Heart left ventricle (tissue), 16 donors: ENCODE data around the gene CELSR3. TPM values are rescaled to one million over a fixed set of nuclear protein-coding genes. Genes with fewer than 3 reads are reported as not detected.

ENCODE experiments used
- ATAC-seq, 4 donors: fragments of 200-7000 bp; cut with Tn5 transposase; one replicate each; pipeline ENCODE4 v1.9.1; 2020 to 2022; ENCODE audit warnings: moderate library complexity in 4 of 4, mild to moderate bottlenecking in 3 of 4, moderate number of reproducible peaks in 1 of 4
- DNase-seq, 5 donors: peaks; one replicate each; pipeline ENCODE4 v3.0.0-alpha.2; 2020
- H3K27ac ChIP-seq, 12 donors: fragments of 200-600 bp; sonication (generic) in 4 of 12; one replicate each; pipeline versions ENCODE4 v1.5.0 to v1.8.0; 2016 to 2022; ENCODE audit warnings: mild to moderate bottlenecking in 2 of 12
- H3K27me3 ChIP-seq, 9 donors: fragments of 200-600 bp; sonication (generic) in 2 of 9; one replicate each; pipeline versions ENCODE4 v1.5.1 to v1.8.0; 2016 to 2022; ENCODE audit warnings: mild to moderate bottlenecking in 3 of 9
- H3K36me3 ChIP-seq, 9 donors: fragments of 200-600 bp; sonication (generic) in 2 of 9; one replicate each; pipeline versions ENCODE4 v1.5.0 to v1.8.0; 2018 to 2022; ENCODE audit warnings: mild to moderate bottlenecking in 2 of 9
- H3K4me1 ChIP-seq, 12 donors: fragments of 200-600 bp; sonication (generic) in 4 of 12; one replicate each; pipeline versions ENCODE4 v1.5.0 to v1.8.0; 2016 to 2022; ENCODE audit warnings: mild to moderate bottlenecking in 3 of 12
- H3K4me3 ChIP-seq, 12 donors: fragments of 200-600 bp; sonication (generic) in 4 of 12; one replicate each; pipeline versions ENCODE4 v1.5.0 to v1.8.0; 2017 to 2022; ENCODE audit warnings: mild to moderate bottlenecking in 9 of 12, moderate library complexity in 4 of 12
- H3K9me3 ChIP-seq, 12 donors: fragments of 200-600 bp; sonication (generic) in 4 of 12; one replicate each; pipeline versions ENCODE4 v1.5.0 to v1.8.0; 2016 to 2022; ENCODE audit warnings: mild to moderate bottlenecking in 1 of 12
- POLR2A ChIP-seq, 2 donors: fragments of 450-650 bp; IDR thresholded peaks; one replicate each; pipeline ENCODE4 v1.6.1; 2017; ENCODE audit warnings: antibody characterized with exemption in 2 of 2, mild to moderate bottlenecking in 2 of 2, moderate library complexity in 2 of 2
- WGBS, 4 donors: extraction: QIAGEN DNeasy Blood & Tissue Kit in 2 of 4; methylation state at CpG; one replicate each; pipeline versions ENCODE4 v1.1.5 to v1.1.7; 2013 to 2018; 5-methylcytosine and 5-hydroxymethylcytosine counted together
- intact Hi-C, 10 donors: fragments of 100-400 bp; cut with DNase I; formaldehyde crosslinking; loops; one replicate each; pipeline versions ENCODE4 v1.11.1 to v1.14.2; 2022
- polyA plus RNA-seq, 2 donors: library from polyadenylated mRNA; stranded (reverse); fragments of 200-250 nt; gene quantifications; one replicate each; pipeline ENCODE4 v1.2.3, GENCODE V29; 2013
- total RNA-seq, 9 donors: library from RNA; depleted of rRNA in 2 of 9; stranded (reverse); fragments of >200 nt in 2 of 9; fragmentation: NEBNext Ultra II Directional in 3 of 9; extraction: Animal tissue kit (Norgen Biotek cat#: 25700) in 3 of 9; gene quantifications; one replicate each; pipeline versions ENCODE4 v1.1.0 to v1.2.4, GENCODE V29; 2016 to 2023
- TF ChIP-seq, protein P1 (sequence below), 12 donors: fragments of 200-600 bp; sonication (generic) in 4 of 12; IDR thresholded peaks; one replicate each; pipeline versions ENCODE4 v1.5.0 to v1.8.0; 2018 to 2022; ENCODE audit warnings: antibody characterized with exemption in 12 of 12, mild to moderate bottlenecking in 5 of 12
- donor health status: ischemic (EF 13 %, LVEDD 7.1; RV severe dilation, severe dysfunction).
- donor health status: healthy with polysubstance abuse.
- donor health status: DM: no; HTN: yes; CAD: no.
- donor health status: DM: no; HTN: no; CAD: no.
- donor health status: ischemic (EF 25% LVEDD 6.9; RV normal size, moderate dysfunction).
- donor health status: ischemic (EF 25% LVEDD 5.7; RV mildly dilated, moderate dysfunction).
- donor health status: healthy.
- donor health status: DM: yes; HTN: yes; CAD: no.
- donor health status: ischemic (EF 35%, LVEDD 5.7; RV mildly dilated, moderate dysfunction).
- donor health status: nonischemic (EF 11% LVEDD 7.7; RV severe dilation, severe dysfunction).
- donor health status: DM: yes; HTN: yes; CAD: no.
- donor health status: PGD.
- donor health status: ischemic (EF 29% LVEDD 5.4; RV normal size, mild dysfunction).
- donor health status: nonischemic (EF 23%, LVEDD 6.1; RV moderate dilation, normal function).

The CELSR3 gene
- total and polyA plus RNA-seq, 11 donors, result 0.10 to 0.36 (median 0.19) TPM

DNA sequence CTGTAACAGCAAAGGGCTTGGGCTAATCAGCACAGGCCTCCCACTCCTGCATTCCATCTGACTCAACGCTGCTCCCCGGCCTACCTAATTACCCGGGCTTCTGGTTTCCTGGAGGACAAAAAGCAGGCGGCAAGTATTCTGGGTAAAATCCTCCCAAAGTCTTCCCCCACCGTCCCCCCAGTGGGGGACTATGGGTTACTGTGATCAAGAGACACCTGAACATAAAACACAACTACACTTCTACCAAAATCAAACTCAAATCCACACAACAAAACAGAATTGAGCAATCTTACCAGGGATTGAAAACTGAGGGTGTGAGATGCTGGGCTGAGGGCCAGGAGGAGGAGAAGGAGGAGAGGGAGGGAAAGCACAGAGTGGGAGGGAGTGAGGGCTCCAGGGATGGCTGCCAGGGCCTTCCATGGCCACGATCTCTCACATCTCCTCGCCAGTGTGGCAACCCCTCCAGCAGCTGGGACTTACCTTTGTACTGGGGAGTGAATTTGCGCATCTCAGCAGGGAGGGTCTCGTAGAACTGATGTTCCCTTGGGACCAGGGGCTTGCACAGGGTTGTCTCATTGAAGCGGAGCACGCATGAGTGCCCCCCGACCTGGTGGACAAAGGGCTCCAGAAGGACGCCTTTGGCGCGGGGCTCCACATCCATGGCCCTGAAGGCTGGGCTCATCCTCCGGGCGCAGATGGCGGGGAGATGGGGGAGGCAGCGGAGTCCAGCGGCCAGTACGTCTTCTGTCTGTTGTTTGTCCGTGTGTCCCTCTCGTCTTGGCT is 32.1 kb upstream of the CELSR3 start:
- peak overlapping the region in 11 of 12 donors; percentile 15 to 66 (median 51) for H3K4me3 ChIP-seq
- peak; percentile 73 to 85 (median 77) for DNase-seq
- H3K27me3 ChIP-seq, result no peaks in the 10 kb centered on the region
- intact Hi-C loops, result no loop called here
- H3K4me1 ChIP-seq, result peaks cover 0 to 43% (median 21%) of the 10 kb centered on the region in 12 donors
- WGBS, 4 donors, result 51 to 62% (median 57%) methylated on average over 23 of the region's 23 CpGs
- peaks cover 0 to 86% (median 71%) of the 10 kb centered on the region in 9 donors for H3K36me3 ChIP-seq
- no peaks in the 10 kb centered on the region for H3K9me3 ChIP-seq
- peak overlapping the region; percentile 63 to 88 (median 80) for H3K27ac ChIP-seq
- peak; percentile 65 to 86 (median 85) for ATAC-seq
- no peak for TF ChIP-seq POLR2A (IDR thresholded peaks at IDR 0.05)
- TF ChIP-seq, protein P1, sequence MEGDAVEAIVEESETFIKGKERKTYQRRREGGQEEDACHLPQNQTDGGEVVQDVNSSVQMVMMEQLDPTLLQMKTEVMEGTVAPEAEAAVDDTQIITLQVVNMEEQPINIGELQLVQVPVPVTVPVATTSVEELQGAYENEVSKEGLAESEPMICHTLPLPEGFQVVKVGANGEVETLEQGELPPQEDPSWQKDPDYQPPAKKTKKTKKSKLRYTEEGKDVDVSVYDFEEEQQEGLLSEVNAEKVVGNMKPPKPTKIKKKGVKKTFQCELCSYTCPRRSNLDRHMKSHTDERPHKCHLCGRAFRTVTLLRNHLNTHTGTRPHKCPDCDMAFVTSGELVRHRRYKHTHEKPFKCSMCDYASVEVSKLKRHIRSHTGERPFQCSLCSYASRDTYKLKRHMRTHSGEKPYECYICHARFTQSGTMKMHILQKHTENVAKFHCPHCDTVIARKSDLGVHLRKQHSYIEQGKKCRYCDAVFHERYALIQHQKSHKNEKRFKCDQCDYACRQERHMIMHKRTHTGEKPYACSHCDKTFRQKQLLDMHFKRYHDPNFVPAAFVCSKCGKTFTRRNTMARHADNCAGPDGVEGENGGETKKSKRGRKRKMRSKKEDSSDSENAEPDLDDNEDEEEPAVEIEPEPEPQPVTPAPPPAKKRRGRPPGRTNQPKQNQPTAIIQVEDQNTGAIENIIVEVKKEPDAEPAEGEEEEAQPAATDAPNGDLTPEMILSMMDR (IDR thresholded peaks at IDR 0.05), result no peak

GRCh38 chr3:48693826-48694225 is 31.1 kb upstream of the CELSR3 start:
- ATAC-seq, result no peak
- TF ChIP-seq POLR2A (IDR thresholded peaks at IDR 0.05), result no peak
- TF ChIP-seq, protein P1 (IDR thresholded peaks at IDR 0.05), result no peak
- peaks cover 0 to 43% (median 21%) of the 10 kb centered on the region in 12 donors for H3K4me1 ChIP-seq

GRCh38 chr3:48692551-48692950 is 29.9 kb upstream of the CELSR3 start:
- DNase-seq (no peak), ATAC-seq (no peak)
- H3K27me3 ChIP-seq, result no peaks in the 10 kb centered on the region
- H3K27ac ChIP-seq, result peak overlapping the region in 2 of 12 donors; percentile 63 to 85
- H3K36me3 ChIP-seq, result peaks cover 5 to 87% (median 77%) of the 10 kb centered on the region in 9 donors
- peaks cover 0 to 47% (median 22%) of the 10 kb centered on the region in 12 donors for H3K4me1 ChIP-seq
- H3K9me3 ChIP-seq, result no peaks in the 10 kb centered on the region
- no peak for TF ChIP-seq POLR2A (IDR thresholded peaks at IDR 0.05)
- TF ChIP-seq, protein P1 (IDR thresholded peaks at IDR 0.05), result no peak
- peak overlapping the region in 1 of 12 donors; percentile 48 for H3K4me3 ChIP-seq
- intact Hi-C loops, result no loop called here

More at GRCh38 chr3:48693826-48694225, 31.1 kb upstream of the CELSR3 start:
- no peak for DNase-seq
- WGBS, 4 donors, result 60 to 76% (median 69%) methylated on average over 8 of the region's 8 CpGs
- H3K27me3 ChIP-seq, result no peaks in the 10 kb centered on the region
- intact Hi-C loops, result no loop called here
- peak overlapping the region in 11 of 12 donors; percentile 51 to 88 (median 78) for H3K27ac ChIP-seq
- peaks cover 0 to 87% (median 71%) of the 10 kb centered on the region in 9 donors for H3K36me3 ChIP-seq
- H3K4me3 ChIP-seq, result peak overlapping the region in 11 of 12 donors; percentile 15 to 66 (median 51)
- no peaks in the 10 kb centered on the region for H3K9me3 ChIP-seq

DNA sequence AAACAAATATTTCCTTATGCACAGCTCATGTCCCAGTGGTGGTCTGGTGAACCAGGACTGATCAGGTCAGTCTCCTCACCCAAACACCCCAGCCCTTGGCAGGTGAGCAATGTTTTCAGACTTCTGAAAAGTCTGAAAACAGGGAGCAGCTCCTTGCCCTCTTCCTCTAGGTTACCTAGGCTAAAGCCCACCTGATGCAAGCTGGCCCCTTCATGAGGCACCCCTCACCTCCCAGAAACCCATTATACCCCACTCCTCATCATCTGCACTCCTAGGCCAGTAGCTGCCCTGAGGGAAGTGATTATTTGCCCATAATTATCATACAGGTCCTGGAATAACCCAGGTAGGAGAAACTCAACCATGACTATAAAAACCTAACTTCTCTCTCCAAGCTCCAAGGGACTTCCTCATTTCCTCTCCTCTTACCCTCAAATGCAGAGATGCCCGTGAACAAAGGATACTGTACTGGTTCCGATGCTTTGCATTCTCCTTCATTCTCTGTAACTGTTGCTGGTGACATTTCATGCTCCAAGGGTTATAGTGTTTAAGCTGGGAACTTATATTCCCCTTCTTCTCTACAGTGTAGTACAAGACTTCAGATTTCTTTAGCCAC is 28.3 kb upstream of the CELSR3 start:
- H3K9me3 ChIP-seq, result no peaks in the 10 kb centered on the region
- TF ChIP-seq POLR2A (IDR thresholded peaks at IDR 0.05), result no peak
- TF ChIP-seq, protein P1 (IDR thresholded peaks at IDR 0.05), result no peak
- no peak overlapping the region for H3K27ac ChIP-seq
- ATAC-seq, result no peak
- 88 to 92% (median 90%) methylated on average over 2 of the region's 2 CpGs for WGBS, 4 donors
- peaks cover 5 to 86% (median 80%) of the 10 kb centered on the region in 9 donors for H3K36me3 ChIP-seq
- no peak for DNase-seq
- no peaks in the 10 kb centered on the region for H3K27me3 ChIP-seq
- no peak overlapping the region for H3K4me3 ChIP-seq
- intact Hi-C loops, result no loop called here
- peaks cover 5 to 53% (median 30%) of the 10 kb centered on the region in 12 donors for H3K4me1 ChIP-seq
